Measurements from ENCODE around the gene RBMS1. TPM values are rescaled to one million over a fixed set of nuclear protein-coding genes. Genes with fewer than 3 reads are reported as not detected.

The RBMS1 gene
- total and polyA plus RNA-seq, 7 donors = 4.4 to 91.8 (median 69.2) TPM

- Histone ChIP-seq H3K4me3 (no peak overlapping the region), H3K4me1 (peaks cover 0 to 15% (median 7%) of the 10 kb centered on the region in 4 donors), H3K36me3 (no peaks in the 10 kb centered on the region), H3K27ac (no peak overlapping the region), H3K9me3 (no peaks in the 10 kb centered on the region), H3K27me3 (no peaks in the 10 kb centered on the region)
- no peak for TF ChIP-seq CTCF (IDR thresholded peaks at IDR 0.05)
- TF ChIP-seq POLR2AphosphoS5 (IDR thresholded peaks at IDR 0.05) = no peak
- TF ChIP-seq EP300 (IDR thresholded peaks at IDR 0.05) = no peak
- TF ChIP-seq POLR2A (IDR thresholded peaks at IDR 0.05) = no peak
- WGBS, 2 donors = 78 to 92% methylated on average over 1 of the region's 1 CpG
- no peak for DNase-seq
- intact Hi-C loops (cut with DNase I) = no loop called here
Measured at GRCh38 chr2:160534996-160535395, 41.4 kb upstream of the RBMS1 start.

DNA sequence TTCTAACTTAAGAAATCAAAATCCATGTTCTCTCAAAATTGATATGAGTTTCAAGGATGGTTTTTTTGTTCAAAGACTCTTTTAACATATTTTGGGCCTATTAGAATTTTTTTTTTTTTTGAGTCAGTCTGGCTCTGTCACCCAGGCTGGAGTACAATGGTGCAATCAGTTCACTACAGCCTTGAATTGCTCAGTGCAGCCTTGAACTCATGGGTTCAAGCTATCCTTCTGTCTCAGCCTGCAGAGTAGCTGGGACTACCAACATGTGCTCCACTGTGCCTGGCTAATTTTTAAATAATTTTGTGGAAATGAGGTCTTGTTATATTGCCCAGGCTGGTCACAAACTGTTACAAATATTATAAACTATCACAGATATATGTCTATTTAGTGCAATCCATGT is 40.6 kb upstream of the RBMS1 start:
- Histone ChIP-seq H3K9me3 (no peaks in the 10 kb centered on the region), H3K4me1 (peaks cover 0 to 15% (median 7%) of the 10 kb centered on the region in 4 donors), H3K27ac (no peak overlapping the region), H3K4me3 (no peak overlapping the region), H3K36me3 (no peaks in the 10 kb centered on the region), H3K27me3 (no peaks in the 10 kb centered on the region)
- intact Hi-C loops (cut with DNase I) = no loop called here
- no peak for TF ChIP-seq POLR2A (IDR thresholded peaks at IDR 0.05)
- TF ChIP-seq POLR2AphosphoS5 (IDR thresholded peaks at IDR 0.05) = no peak
- no peak for TF ChIP-seq CTCF (IDR thresholded peaks at IDR 0.05)
- TF ChIP-seq EP300 (IDR thresholded peaks at IDR 0.05) = no peak
- no peak for DNase-seq

DNA sequence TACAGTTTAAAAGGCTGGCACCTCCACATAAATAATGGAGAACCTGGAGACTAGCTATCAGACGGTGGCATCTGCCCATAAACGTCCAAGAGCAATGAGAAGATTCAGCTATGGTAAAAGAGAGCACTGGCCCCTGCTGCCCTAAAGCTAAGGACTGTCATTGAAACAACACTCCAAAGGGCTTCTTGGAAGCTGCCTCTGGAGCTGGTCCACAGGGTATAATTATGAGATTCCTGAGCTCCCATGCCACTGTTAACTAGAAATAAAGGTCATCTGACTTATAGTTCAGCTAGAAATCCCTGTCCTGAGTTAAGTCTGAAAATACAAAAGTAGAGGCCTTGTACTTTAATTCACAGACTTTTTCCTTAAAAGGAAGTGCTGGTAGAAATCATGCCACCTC is 39.9 kb upstream of the RBMS1 start:
- 65 to 73% methylated on average over 2 of the region's 2 CpGs for WGBS, 2 donors
- Histone ChIP-seq H3K36me3 (no peaks in the 10 kb centered on the region), H3K27me3 (no peaks in the 10 kb centered on the region), H3K4me3 (no peak overlapping the region), H3K9me3 (no peaks in the 10 kb centered on the region), H3K4me1 (peaks cover 0 to 15% (median 7%) of the 10 kb centered on the region in 4 donors), H3K27ac (no peak overlapping the region)
- DNase-seq = no peak
- intact Hi-C loops (cut with DNase I) = no loop called here
- no peak for TF ChIP-seq POLR2AphosphoS5 (IDR thresholded peaks at IDR 0.05)
- no peak for TF ChIP-seq CTCF (IDR thresholded peaks at IDR 0.05)
- TF ChIP-seq POLR2A (IDR thresholded peaks at IDR 0.05) = no peak
- TF ChIP-seq EP300 (IDR thresholded peaks at IDR 0.05) = no peak

GRCh38 chr2:160532388-160532787 is 38.8 kb upstream of the RBMS1 start:
- 76 to 90% methylated on average over 6 of the region's 6 CpGs for WGBS, 2 donors
- DNase-seq = no peak
- TF ChIP-seq POLR2A (IDR thresholded peaks at IDR 0.05) (no peak), CTCF (IDR thresholded peaks at IDR 0.05) (no peak), EP300 (IDR thresholded peaks at IDR 0.05) (no peak), POLR2AphosphoS5 (IDR thresholded peaks at IDR 0.05) (no peak)
- no peaks in the 10 kb centered on the region for H3K27me3 ChIP-seq
- H3K4me1 ChIP-seq = peaks cover 0 to 15% (median 7%) of the 10 kb centered on the region in 4 donors
- no peaks in the 10 kb centered on the region for H3K36me3 ChIP-seq
- no peak overlapping the region for H3K4me3 ChIP-seq
- no peak overlapping the region for H3K27ac ChIP-seq
- no peaks in the 10 kb centered on the region for H3K9me3 ChIP-seq
- intact Hi-C loops (cut with DNase I) = no loop called here

Measured in sigmoid colon (tissue), 7 donors.